ENCODE data around the gene MYO1F.
"Not testable (repeated sequence)": the region's sequence is repeated elsewhere in the genome, so short reads cannot be mapped to it uniquely, and the experiment has no call there.

Gene MYO1F

DNA sequence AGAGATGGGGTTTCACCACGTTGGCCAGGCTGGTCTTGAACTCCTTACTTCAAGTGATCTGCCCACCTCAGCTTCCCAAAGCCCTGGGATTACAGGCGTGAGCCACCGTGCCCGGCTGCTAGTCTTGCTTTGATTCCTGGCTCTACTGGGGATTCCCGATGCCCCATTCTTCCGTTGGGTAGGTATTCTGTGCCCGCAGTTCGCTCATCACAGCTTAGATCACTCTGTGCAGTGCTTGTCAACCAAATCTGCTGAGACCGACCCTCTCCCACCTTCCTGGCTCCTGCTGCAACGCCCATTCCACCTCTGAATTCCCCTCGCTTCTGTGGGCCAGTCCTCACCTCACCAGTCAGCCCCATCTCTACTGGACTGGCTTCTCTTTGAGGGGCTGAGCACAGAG is 58.7 kb downstream of the MYO1F start:
- Histone ChIP-seq H3K27ac (ENCODE audit: low read length) (no peak overlapping the region), H3K79me2 (ENCODE audit: insufficient read depth, low read length) (no peaks in the 10 kb centered on the region; the same call in 1 of the 2 replicates), H4K20me1 (ENCODE audit: insufficient read depth, low read length) (no peaks in the 10 kb centered on the region), H2AFZ (ENCODE audit: low read depth, low read length) (no peak overlapping the region), H3K4me2 (ENCODE audit: insufficient read depth, low read length) (no peak overlapping the region), H3K27me3 (ENCODE audit: insufficient read depth, low read length, poor library complexity) (no peaks in the 10 kb centered on the region), H3K9me3 (ENCODE audit: insufficient read depth, low read length, severe bottlenecking) (no peaks in the 10 kb centered on the region), H3K36me3 (ENCODE audit: insufficient read depth, low read length) (no peaks in the 10 kb centered on the region), H3K9ac (ENCODE audit: low read depth, low read length) (no peak overlapping the region), H3K4me1 (ENCODE audit: insufficient read depth, low read length) (peaks cover 26% of the 10 kb centered on the region), H3K4me3 (ENCODE audit: low read depth in 1 of 2, low read length in 2 of 2) (no peak overlapping the region)
- DNase-seq (no peak), ATAC-seq (ENCODE audit: insufficient read depth, low read depth) (no peak)
- no peak for TF ChIP-seq CTCF (IDR thresholded peaks at IDR 0.05; ENCODE audit: borderline replicate concordance, extremely low read depth, low read length, poor library complexity, severe bottlenecking)
- no peak for TF ChIP-seq EZH2 (IDR thresholded peaks at IDR 0.05; ENCODE audit: borderline replicate concordance, low read depth, low read length, severe bottlenecking)

DNA sequence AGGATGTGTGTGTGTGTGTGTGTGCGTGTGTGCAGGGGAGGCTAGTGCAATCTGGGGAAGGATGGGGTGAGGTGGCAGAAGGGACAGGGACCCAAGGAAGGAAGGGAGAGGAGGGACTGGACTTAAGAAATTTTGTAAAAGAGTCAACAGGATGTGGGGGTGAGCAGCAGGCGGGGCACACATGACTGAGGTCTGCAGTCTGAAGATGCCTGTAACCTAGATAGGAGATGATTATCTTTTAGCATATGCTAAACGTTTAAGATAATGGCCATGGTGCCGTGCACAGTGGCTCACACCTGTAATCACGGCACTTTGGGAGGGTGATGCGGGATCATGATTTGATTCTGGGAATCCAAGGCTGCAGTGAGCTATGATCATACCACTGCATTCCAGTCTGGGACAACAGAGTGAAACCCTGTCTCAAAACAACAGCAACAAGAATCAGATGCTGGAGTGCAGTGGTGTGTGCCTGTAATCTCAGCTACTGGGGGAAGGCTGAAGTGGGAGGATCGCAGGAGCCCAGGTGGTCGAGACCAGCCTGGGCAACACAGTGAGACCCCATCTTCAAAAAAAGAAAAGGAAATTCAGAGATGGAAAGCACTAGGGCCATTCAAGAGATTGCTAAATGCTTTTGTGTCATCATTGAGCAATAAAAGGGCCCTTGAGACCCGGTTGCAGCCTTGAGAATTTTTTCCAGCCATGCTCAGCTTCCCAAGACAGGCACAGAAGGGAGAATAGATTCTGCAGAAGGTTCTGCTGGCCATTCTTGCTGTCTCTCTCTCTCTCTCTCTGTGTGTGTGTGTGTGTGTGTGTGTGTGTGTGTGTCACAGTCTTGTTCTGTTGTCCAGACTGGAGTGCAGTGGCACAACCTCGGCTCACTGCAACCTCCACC is 59.4 kb downstream of the MYO1F start:
- peaks cover 33% of the 10 kb centered on the region for H3K4me1 ChIP-seq (ENCODE audit: insufficient read depth, low read length)
- no peak for ATAC-seq (ENCODE audit: insufficient read depth, low read depth)
- H3K27ac ChIP-seq (ENCODE audit: low read length), result peak overlapping the region; percentile 52
- peaks cover 6% of the 10 kb centered on the region; the same call in 1 of the 2 replicates for H3K79me2 ChIP-seq (ENCODE audit: insufficient read depth, low read length)
- no peak overlapping the region for H3K4me3 ChIP-seq (ENCODE audit: low read depth in 1 of 2, low read length in 2 of 2)
- H2AFZ ChIP-seq (ENCODE audit: low read depth, low read length), result no peak overlapping the region; the same call in none of the 2 replicates
- H3K27me3 ChIP-seq (ENCODE audit: insufficient read depth, low read length, poor library complexity), result no peaks in the 10 kb centered on the region
- no peak overlapping the region for H3K4me2 ChIP-seq (ENCODE audit: insufficient read depth, low read length)
- H4K20me1 ChIP-seq (ENCODE audit: insufficient read depth, low read length), result no peaks in the 10 kb centered on the region
- 0 out of 2 replicates have a peak overlapping the region, but pooled peaks have one; percentile 12 for H3K9ac ChIP-seq (ENCODE audit: low read depth, low read length)
- TF ChIP-seq EZH2 (IDR thresholded peaks at IDR 0.05; ENCODE audit: borderline replicate concordance, low read depth, low read length, severe bottlenecking), result no peak
- TF ChIP-seq CTCF (IDR thresholded peaks at IDR 0.05; ENCODE audit: borderline replicate concordance, extremely low read depth, low read length, poor library complexity, severe bottlenecking), result no peak
- DNase-seq, result peak; percentile 55
- no peaks in the 10 kb centered on the region for H3K9me3 ChIP-seq (ENCODE audit: insufficient read depth, low read length, severe bottlenecking)
- H3K36me3 ChIP-seq (ENCODE audit: insufficient read depth, low read length), result no peaks in the 10 kb centered on the region

DNA sequence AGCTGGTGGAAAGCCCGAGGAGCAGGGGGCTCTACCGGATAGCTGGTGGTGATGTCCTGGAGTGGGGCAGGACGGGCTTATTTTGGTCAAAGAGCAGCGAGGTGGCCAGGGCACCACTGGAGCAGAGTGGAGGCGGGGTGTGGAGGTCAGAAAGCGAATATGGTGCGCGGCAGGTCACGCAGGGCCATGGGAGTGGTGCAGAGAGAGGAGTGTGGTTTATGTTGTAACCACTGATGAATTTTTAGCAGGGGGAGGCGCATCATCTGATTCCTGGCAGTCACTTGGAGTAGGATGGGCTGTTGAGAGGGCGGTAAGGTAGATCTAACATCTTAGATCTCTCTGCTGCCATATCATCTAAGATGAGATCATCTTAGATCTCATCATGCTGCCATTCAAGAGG is 61.9 kb downstream of the MYO1F start:
- H3K9me3 ChIP-seq (ENCODE audit: insufficient read depth, low read length, severe bottlenecking), result no peaks in the 10 kb centered on the region
- no peaks in the 10 kb centered on the region for H3K27me3 ChIP-seq (ENCODE audit: insufficient read depth, low read length, poor library complexity)
- H3K9ac ChIP-seq (ENCODE audit: low read depth, low read length), result no peak overlapping the region
- no peak for DNase-seq
- H3K27ac ChIP-seq (ENCODE audit: low read length), result no peak overlapping the region
- no peak overlapping the region; the same call in 1 of the 2 replicates for H2AFZ ChIP-seq (ENCODE audit: low read depth, low read length)
- H3K4me2 ChIP-seq (ENCODE audit: insufficient read depth, low read length), result no peak overlapping the region
- H3K4me3 ChIP-seq (ENCODE audit: low read depth in 1 of 2, low read length in 2 of 2), result no peak overlapping the region
- no peak for ATAC-seq (ENCODE audit: insufficient read depth, low read depth)
- TF ChIP-seq EZH2 (IDR thresholded peaks at IDR 0.05; ENCODE audit: borderline replicate concordance, low read depth, low read length, severe bottlenecking) (no peak), CTCF (IDR thresholded peaks at IDR 0.05; ENCODE audit: borderline replicate concordance, extremely low read depth, low read length, poor library complexity, severe bottlenecking) (no peak)
- H3K36me3 ChIP-seq (ENCODE audit: insufficient read depth, low read length), result peaks cover 13% of the 10 kb centered on the region; the same call in 1 of the 2 replicates
- no peaks in the 10 kb centered on the region for H4K20me1 ChIP-seq (ENCODE audit: insufficient read depth, low read length)
- H3K4me1 ChIP-seq (ENCODE audit: insufficient read depth, low read length), result peaks cover 44% of the 10 kb centered on the region
- H3K79me2 ChIP-seq (ENCODE audit: insufficient read depth, low read length), result peaks cover 12% of the 10 kb centered on the region

GRCh38 chr19:8514505-8515009 is 62.7 kb downstream of the MYO1F start:
- not testable (repeated sequence) for H3K27me3 ChIP-seq (ENCODE audit: insufficient read depth, low read length, poor library complexity); H3K9me3 ChIP-seq (ENCODE audit: insufficient read depth, low read length, severe bottlenecking); H4K20me1 ChIP-seq (ENCODE audit: insufficient read depth, low read length); ATAC-seq (ENCODE audit: insufficient read depth, low read depth); DNase-seq
- peaks cover 13% of the 10 kb centered on the region; the same call in 1 of the 2 replicates for H3K36me3 ChIP-seq (ENCODE audit: insufficient read depth, low read length)
- H3K4me2 ChIP-seq (ENCODE audit: insufficient read depth, low read length), result peak overlapping the region; percentile 69
- H3K4me1 ChIP-seq (ENCODE audit: insufficient read depth, low read length), result peaks cover 44% of the 10 kb centered on the region
- H3K9ac ChIP-seq (ENCODE audit: low read depth, low read length), result peak overlapping the region; percentile 85
- peaks cover 12% of the 10 kb centered on the region for H3K79me2 ChIP-seq (ENCODE audit: insufficient read depth, low read length)
- peak overlapping the region; percentile 35 to 63; a peak in 3 of 4 replicates for H3K4me3 ChIP-seq (ENCODE audit: low read depth in 1 of 2, low read length in 2 of 2)
- H3K27ac ChIP-seq (ENCODE audit: low read length), result peak overlapping the region; percentile 87
- peak overlapping the region; percentile 90; the same call in 1 of the 2 replicates for H2AFZ ChIP-seq (ENCODE audit: low read depth, low read length)

Measured in DND-41 (cell line).